Ascending aorta (tissue), 2 donors: ENCODE measurements around the gene FCER2. TPM values are rescaled to one million over a fixed set of nuclear protein-coding genes. Genes with fewer than 3 reads are reported as not detected.

ENCODE experiments used
- DNase-seq, 2 donors: peaks; one replicate each; pipeline ENCODE4 v3.0.0-alpha.2; 2019; ENCODE audit warnings: low spot score in 2 of 2
- H3K27ac ChIP-seq, 2 donors: fragments of 200-600 bp; sonication (generic); one replicate each; pipeline ENCODE4 v1.5.1; 2016 to 2017; ENCODE audit warnings: mild to moderate bottlenecking in 1 of 2
- H3K27me3 ChIP-seq: fragments of 200-600 bp; sonication (generic); one replicate; pipeline ENCODE4 v1.5.1; 2017
- H3K36me3 ChIP-seq, 2 donors: fragments of 200-600 bp; sonication (generic); one replicate each; pipeline ENCODE4 v1.5.1; 2016
- H3K4me1 ChIP-seq, 2 donors: fragments of 200-600 bp; sonication (generic); one replicate each; pipeline ENCODE4 v1.5.1; 2016 to 2017; ENCODE audit warnings: mild to moderate bottlenecking in 1 of 2
- H3K4me3 ChIP-seq, 2 donors: fragments of 200-600 bp; sonication (generic); one replicate each; pipeline ENCODE4 v1.5.1; 2016 to 2017; ENCODE audit warnings: mild to moderate bottlenecking in 1 of 2
- H3K9me3 ChIP-seq, 2 donors: fragments of 200-600 bp; sonication (generic); one replicate each; pipeline ENCODE4 v1.5.1; 2016
- intact Hi-C: fragments of 100-400 bp; cut with DNase I; formaldehyde crosslinking; loops from one replicate; pipeline ENCODE4 v1.15.1; 2023
- total RNA-seq: library from RNA; depleted of rRNA; stranded (reverse); fragments of >200 nt; gene quantifications from one replicate; pipeline ENCODE4 v1.1.0, GENCODE V29; 2016
- TF ChIP-seq, protein P1 (sequence below), 3 experiments: fragments of 200-600 bp in 2 of 3; fragments of 450-650 bp in 1 of 3; sonication (generic) in 2 of 3; IDR thresholded peaks; one replicate each; pipeline ENCODE4 v1.5.1; 2016 to 2019; ENCODE audit warnings: antibody characterized with exemption in 3 of 3, mild to moderate bottlenecking in 1 of 3, moderate library complexity in 1 of 3

FCER2 gene
- total RNA-seq, 1 donor from 2014 or later = not detected

DNA sequence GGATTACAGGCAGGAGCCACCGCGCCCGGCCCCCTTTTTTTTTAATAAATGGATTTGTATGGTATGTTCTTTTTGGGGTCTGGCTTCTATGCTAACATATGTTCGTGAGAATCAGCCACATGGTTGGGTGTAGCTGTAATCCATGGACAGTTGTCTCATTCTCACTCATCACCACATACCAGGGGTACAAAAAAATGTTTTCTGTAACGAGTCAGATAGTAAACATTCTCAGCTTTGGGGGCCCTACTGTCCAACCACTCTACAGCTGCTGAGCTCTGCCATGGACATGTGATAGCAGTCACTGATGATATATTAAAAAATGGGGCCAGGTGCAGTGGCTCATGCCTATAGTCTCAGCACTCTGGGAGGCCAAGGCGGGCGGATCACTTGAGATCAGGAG is 38.2 kb downstream of the FCER2 start:
- DNase-seq = no peak
- Histone ChIP-seq H3K4me3 (no peak overlapping the region), H3K4me1 (no peaks in the 10 kb centered on the region), H3K36me3 (no peaks in the 10 kb centered on the region), H3K9me3 (no peaks in the 10 kb centered on the region), H3K27ac (no peak overlapping the region), H3K27me3 (no peaks in the 10 kb centered on the region)
- TF ChIP-seq, protein P1, sequence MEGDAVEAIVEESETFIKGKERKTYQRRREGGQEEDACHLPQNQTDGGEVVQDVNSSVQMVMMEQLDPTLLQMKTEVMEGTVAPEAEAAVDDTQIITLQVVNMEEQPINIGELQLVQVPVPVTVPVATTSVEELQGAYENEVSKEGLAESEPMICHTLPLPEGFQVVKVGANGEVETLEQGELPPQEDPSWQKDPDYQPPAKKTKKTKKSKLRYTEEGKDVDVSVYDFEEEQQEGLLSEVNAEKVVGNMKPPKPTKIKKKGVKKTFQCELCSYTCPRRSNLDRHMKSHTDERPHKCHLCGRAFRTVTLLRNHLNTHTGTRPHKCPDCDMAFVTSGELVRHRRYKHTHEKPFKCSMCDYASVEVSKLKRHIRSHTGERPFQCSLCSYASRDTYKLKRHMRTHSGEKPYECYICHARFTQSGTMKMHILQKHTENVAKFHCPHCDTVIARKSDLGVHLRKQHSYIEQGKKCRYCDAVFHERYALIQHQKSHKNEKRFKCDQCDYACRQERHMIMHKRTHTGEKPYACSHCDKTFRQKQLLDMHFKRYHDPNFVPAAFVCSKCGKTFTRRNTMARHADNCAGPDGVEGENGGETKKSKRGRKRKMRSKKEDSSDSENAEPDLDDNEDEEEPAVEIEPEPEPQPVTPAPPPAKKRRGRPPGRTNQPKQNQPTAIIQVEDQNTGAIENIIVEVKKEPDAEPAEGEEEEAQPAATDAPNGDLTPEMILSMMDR (IDR thresholded peaks at IDR 0.05) = no peak
- intact Hi-C loops = no loop called here

DNA sequence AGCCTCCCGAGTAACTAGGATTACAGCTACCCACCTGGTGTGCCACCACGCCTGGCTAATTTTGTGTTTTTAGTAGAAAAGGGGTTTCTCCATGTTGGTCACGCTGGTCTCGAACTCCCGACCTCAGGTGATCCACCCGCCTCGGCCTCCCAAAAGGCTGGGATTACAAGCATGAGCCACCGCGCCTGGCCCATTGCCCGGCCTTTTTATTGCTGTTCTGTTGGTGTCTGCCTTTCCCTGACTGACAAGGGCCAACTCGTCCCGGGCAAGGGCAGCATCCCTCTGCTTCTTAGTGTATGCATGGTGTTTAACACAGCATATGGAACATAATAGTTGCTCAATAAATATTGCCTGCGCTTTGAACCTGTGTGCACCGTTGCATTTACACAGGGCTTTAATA is 39.3 kb downstream of the FCER2 start:
- intact Hi-C loops = no loop called here
- no peaks in the 10 kb centered on the region for H3K36me3 ChIP-seq
- H3K9me3 ChIP-seq = no peaks in the 10 kb centered on the region
- no peaks in the 10 kb centered on the region for H3K4me1 ChIP-seq
- no peak overlapping the region for H3K27ac ChIP-seq
- DNase-seq = no peak
- no peak overlapping the region for H3K4me3 ChIP-seq
- TF ChIP-seq, protein P1 (IDR thresholded peaks at IDR 0.05) = no peak
- no peaks in the 10 kb centered on the region for H3K27me3 ChIP-seq

DNA sequence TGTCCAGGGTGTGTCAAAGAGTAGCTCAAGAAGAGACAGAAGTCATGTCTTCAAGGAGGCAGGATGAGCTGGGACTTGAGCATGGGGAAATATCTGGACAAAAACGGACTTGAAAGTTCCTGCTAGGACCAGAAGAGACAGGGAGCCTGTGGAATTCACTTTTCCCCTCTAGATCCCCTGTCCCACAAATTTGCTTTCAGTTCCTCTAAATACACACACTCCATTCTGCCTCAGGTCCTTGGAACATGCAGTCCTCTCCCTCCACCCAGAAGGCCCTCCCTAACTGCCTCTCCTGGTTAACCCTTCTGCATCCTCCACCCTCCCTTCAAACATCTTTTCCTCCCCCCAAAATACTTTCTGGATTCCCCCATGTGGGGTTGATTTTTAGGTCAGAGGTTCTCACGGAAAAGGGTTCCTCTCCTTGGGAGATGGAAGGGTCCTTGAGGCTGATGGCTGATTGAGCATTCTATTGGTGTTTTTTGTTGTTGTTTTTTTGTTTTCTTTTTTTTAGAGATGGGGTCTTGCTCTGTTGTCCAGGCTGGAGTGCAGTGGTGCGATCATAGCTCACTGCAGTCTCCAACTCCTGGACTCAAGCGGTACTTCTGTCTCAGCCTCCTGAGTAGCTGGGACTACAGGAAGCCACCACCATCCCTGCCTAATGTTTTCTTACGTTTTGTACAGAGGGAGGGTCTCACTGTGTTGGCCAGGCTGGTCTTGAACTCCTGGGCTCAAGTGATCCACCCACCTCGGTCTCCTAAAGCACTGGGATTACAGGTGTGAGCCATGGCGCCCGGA is 40.0 kb downstream of the FCER2 start:
- no peak for DNase-seq
- no peaks in the 10 kb centered on the region for H3K9me3 ChIP-seq
- TF ChIP-seq, protein P1 (IDR thresholded peaks at IDR 0.05) = no peak
- no peaks in the 10 kb centered on the region for H3K36me3 ChIP-seq
- intact Hi-C loops = no loop called here
- H3K27ac ChIP-seq = no peak overlapping the region
- H3K4me3 ChIP-seq = no peak overlapping the region
- no peaks in the 10 kb centered on the region for H3K4me1 ChIP-seq
- no peaks in the 10 kb centered on the region for H3K27me3 ChIP-seq

DNA sequence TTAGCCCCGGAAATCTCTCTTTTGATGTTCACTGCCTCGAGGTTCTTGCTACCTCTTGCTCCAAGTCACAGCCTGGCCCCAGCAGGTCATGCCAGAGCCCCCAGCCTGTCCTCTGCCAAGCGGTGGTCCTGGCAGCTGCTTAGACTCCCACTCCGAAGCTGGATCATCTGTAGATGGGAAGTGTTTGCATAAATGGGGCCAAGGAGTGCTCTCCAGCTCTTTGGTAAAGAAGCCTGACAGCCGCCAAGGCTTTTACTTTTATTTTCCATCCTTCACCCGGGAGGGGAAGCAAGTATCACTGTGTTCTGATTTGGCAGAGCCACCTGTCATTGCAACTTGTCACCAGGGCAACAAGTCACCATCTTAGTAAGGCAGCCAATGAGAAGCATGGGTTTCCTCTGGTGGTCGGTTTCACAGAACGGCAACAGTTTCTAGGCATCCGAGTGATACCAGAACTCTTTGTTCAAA is 43.7 kb downstream of the FCER2 start:
- no peaks in the 10 kb centered on the region for H3K4me1 ChIP-seq
- no peaks in the 10 kb centered on the region for H3K9me3 ChIP-seq
- TF ChIP-seq, protein P1 (IDR thresholded peaks at IDR 0.05) = no peak
- intact Hi-C loops = no loop called here
- no peak overlapping the region for H3K4me3 ChIP-seq
- no peak overlapping the region for H3K27ac ChIP-seq
- DNase-seq = no peak
- H3K27me3 ChIP-seq = no peaks in the 10 kb centered on the region
- H3K36me3 ChIP-seq = no peaks in the 10 kb centered on the region

DNA sequence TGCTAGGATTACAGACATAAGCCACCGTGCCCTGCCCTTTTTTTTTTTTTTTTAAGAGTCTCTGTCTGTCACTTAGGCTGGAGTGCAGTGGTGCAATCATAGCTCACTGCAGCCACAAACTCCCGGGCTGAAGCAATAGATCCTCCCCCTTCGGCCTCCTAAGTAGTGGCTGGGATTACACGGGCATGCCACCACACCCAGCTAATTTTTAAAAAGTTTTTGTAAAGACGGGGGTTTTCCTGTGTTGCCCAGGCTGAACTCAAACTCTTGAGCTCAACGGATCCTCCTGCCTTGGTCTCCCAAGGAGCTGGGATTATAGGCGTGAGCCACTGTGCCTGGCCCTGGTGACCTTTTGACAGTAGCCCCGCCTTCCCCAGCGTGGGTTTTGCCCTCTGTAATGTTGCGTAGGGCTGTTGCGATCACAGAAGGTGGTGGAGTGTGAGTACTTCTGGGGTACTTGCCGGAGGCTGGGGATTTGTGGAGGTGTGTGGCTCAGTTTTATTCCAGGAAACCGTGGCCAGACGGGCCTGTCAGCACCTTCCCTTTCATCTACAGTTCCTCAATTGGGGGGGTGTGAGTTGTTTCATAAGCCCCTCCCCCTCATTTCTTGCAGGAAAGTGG is 44.7 kb downstream of the FCER2 start:
- no peak for DNase-seq
- Histone ChIP-seq H3K9me3 (no peaks in the 10 kb centered on the region), H3K27me3 (no peaks in the 10 kb centered on the region), H3K36me3 (no peaks in the 10 kb centered on the region), H3K4me1 (peaks cover 0 to 1% of the 10 kb centered on the region in 2 donors), H3K27ac (no peak overlapping the region), H3K4me3 (no peak overlapping the region)
- TF ChIP-seq, protein P1 (IDR thresholded peaks at IDR 0.05) = no peak
- intact Hi-C loops = no loop called here
